GM12878 (cell line): ENCODE measurements around the gene RBSN. TPM values are rescaled to one million over a fixed set of nuclear protein-coding genes. Genes with fewer than 3 reads are reported as not detected.

Experiments
- ATAC-seq: fragments of 200-7000 bp; cut with Tn5 transposase; 3 replicates; pipeline ENCODE4 v1.9.1; 2020; ENCODE audit warnings: mild to moderate bottlenecking, moderate library complexity
- BruUV-seq: library from RNA; stranded (reverse); fragments of 400-500 nt; replicated peaks from 2 replicates; lab custom pipeline; 2021; lab: Mats Ljungman, UMichigan
- CTCF ChIA-PET: fragments of 300-600 bp; sonication (Branson Sonifier 250); formaldehyde crosslinking; extraction: SDS; loops from one replicate; lab custom pipeline; 2021; ENCODE audit warnings: inconsistent platforms; lab: Yijun Ruan, JAX
- POLR2A ChIA-PET: fragments of 350-600 bp; formaldehyde crosslinking; extraction: SDS; loops from one replicate; lab custom pipeline; 2021; ENCODE audit warnings: inconsistent platforms; lab: Charles Lee
- RAD21 ChIA-PET: fragments of 300-600 bp; sonication (Branson Sonifier 250); formaldehyde crosslinking; loops from one replicate; lab custom pipeline; 2023; ENCODE audit warnings: antibody characterized with exemption; ENCODE audit not compliant: unreplicated experiment; lab: Charles Lee
- SMC1A ChIA-PET: fragments of 300-600 bp; sonication (Branson Sonifier 250); formaldehyde crosslinking; loops from one replicate; lab custom pipeline; 2023; ENCODE audit not compliant: unreplicated experiment, uncharacterized antibody; lab: Charles Lee
- DNase-seq: peaks from one replicate; pipeline ENCODE4 v3.0.0-alpha.2; 2011; ENCODE audit warnings: low read depth, low spot score
- FAIRE-seq: peaks from 3 replicates; lab custom pipeline; 2011; peaks lifted over from hg19 to GRCh38; lab: Jason Lieb, UNC
- H2AFZ ChIP-seq: 2 replicates; pipeline ENCODE4 v1.6.0; 2011; ENCODE audit warnings: low read depth, low read length, control low read depth; ENCODE audit not compliant: control insufficient read depth
- H3K27ac ChIP-seq: 2 replicates; pipeline ENCODE4 v1.5.1; 2011; ENCODE audit warnings: control low read depth; ENCODE audit not compliant: control insufficient read depth, insufficient read depth
- H3K27me3 ChIP-seq, 2 experiments: replicated peaks in 1 of 2; 2 replicates each; pipeline versions ENCODE4 v1.6.0 to v1.6.1; 2011; ENCODE audit warnings: low read length in 1 of 2; ENCODE audit not compliant: control insufficient read depth in 2 of 2, insufficient read depth in 2 of 2
- H3K36me3 ChIP-seq, 2 experiments: 2 replicates each; pipeline ENCODE4 v1.5.1; 2011; ENCODE audit warnings: low read length in 1 of 2; ENCODE audit not compliant: control insufficient read depth in 2 of 2, insufficient read depth in 2 of 2
- H3K4me1 ChIP-seq: 2 replicates; pipeline ENCODE4 v1.6.1; 2011; ENCODE audit warnings: mild to moderate bottlenecking, low read length, moderate library complexity, mixed read lengths; ENCODE audit not compliant: control insufficient read depth, insufficient read depth
- H3K4me2 ChIP-seq: 2 replicates; pipeline ENCODE4 v1.6.0; 2011; ENCODE audit warnings: control low read depth; ENCODE audit not compliant: control insufficient read depth, insufficient read depth
- H3K4me3 ChIP-seq: fragments of 200-600 bp; sonication (generic); 2 replicates; pipeline ENCODE4 v1.5.1; 2016
- H3K79me2 ChIP-seq: 2 replicates; pipeline ENCODE4 v1.6.0; 2011; ENCODE audit warnings: low read length; ENCODE audit not compliant: control insufficient read depth, insufficient read depth
- H3K9ac ChIP-seq: 2 replicates; pipeline ENCODE4 v1.8.0; 2011; ENCODE audit warnings: low read length, control low read depth, mixed read lengths; ENCODE audit not compliant: control insufficient read depth, insufficient read depth
- H3K9me3 ChIP-seq: replicated peaks from 3 replicates; pipeline ENCODE4 v1.5.1; 2011; ENCODE audit warnings: mild to moderate bottlenecking, low read length; ENCODE audit not compliant: control insufficient read depth, insufficient read depth
- H4K20me1 ChIP-seq: 2 replicates; pipeline ENCODE4 v1.6.0; 2011; ENCODE audit not compliant: control insufficient read depth, insufficient read depth
- ATF7 ChIP-seq: fragments of 450-650 bp; IDR thresholded peaks from 2 replicates; pipeline ENCODE4 v1.6.1; 2016; ENCODE audit warnings: low read depth, mild to moderate bottlenecking
- DPF2 ChIP-seq: fragments of 450-650 bp; IDR thresholded peaks from 2 replicates; pipeline ENCODE4 v1.6.1; 2017; ENCODE audit warnings: mild to moderate bottlenecking
- IRF4 ChIP-seq: IDR thresholded peaks from 2 replicates; pipeline ENCODE4 v1.6.1; 2011; ENCODE audit warnings: low read depth, low read length
- NFIC ChIP-seq: IDR thresholded peaks from 2 replicates; pipeline ENCODE4 v1.6.1; 2012; ENCODE audit warnings: low read depth, mild to moderate bottlenecking, inconsistent platforms, low read length, moderate library complexity
- RB1 ChIP-seq: fragments of 450-650 bp; formaldehyde crosslinking; IDR thresholded peaks from 2 replicates; pipeline ENCODE4 v1.6.1; 2017; ENCODE audit warnings: mild to moderate bottlenecking, borderline replicate concordance
- SUPT20H ChIP-seq: IDR thresholded peaks from 2 replicates; pipeline ENCODE4 v1.6.1; 2011; ENCODE audit warnings: low read depth, mild to moderate bottlenecking, low read length, moderate library complexity, borderline replicate concordance; ENCODE audit not compliant: control insufficient read depth
- TARDBP ChIP-seq: IDR thresholded peaks from 2 replicates; pipeline ENCODE4 v1.6.1; 2016; ENCODE audit warnings: borderline replicate concordance
- TCF3 ChIP-seq: IDR thresholded peaks from 2 replicates; pipeline ENCODE4 v1.6.1; 2012; ENCODE audit warnings: low read depth, mild to moderate bottlenecking, low read length, borderline replicate concordance; ENCODE audit not compliant: insufficient read depth
- ZBED1 ChIP-seq: IDR thresholded peaks from 2 replicates; pipeline ENCODE4 v1.6.1; 2016; ENCODE audit warnings: borderline replicate concordance
- WGBS: methylation state at CpG from one replicate; pipeline ENCODE4 v1.1.6; 2016; ENCODE audit warnings: low lambda C conversion rate; ENCODE audit not compliant: insufficient replicate concordance, insufficient coverage; ENCODE audit errors: missing lambda C conversion rate; 5-methylcytosine and 5-hydroxymethylcytosine counted together
- in situ Hi-C: fragments of 300-500 bp; cut with MboI; formaldehyde crosslinking; loops from 9 replicates; pipeline ENCODE4 v1.14.3; 2018; ENCODE audit warnings: mixed read lengths
- intact Hi-C: fragments of 100-400 bp; cut with micrococcal nuclease; formaldehyde crosslinking; loops from one replicate; pipeline ENCODE4 v1.14.2; 2022; ENCODE audit not compliant: unreplicated experiment
- polyA plus RNA-seq, 11 experiments: library from polyadenylated mRNA; depleted of rRNA in 4 of 11; unstranded in 6 of 11; stranded (reverse) in 5 of 11; fragments of >200 nt; fragmentation: Nextera tagmentation in 4 of 11; fragmentation: Illumina TruSeq in 1 of 11; extraction: Ambion mirVana in 4 of 11; extraction: Trizol in 1 of 11; gene quantifications; 1 replicate in 1 of 11; 2 replicates in 10 of 11; pipeline versions ENCODE4 v1.2.1 to v1.2.3, GENCODE V29; 2011 to 2016; ENCODE audit warnings: inconsistent platforms in 2 of 11, missing spikeins in 2 of 11, low read depth in 1 of 11
- total RNA-seq, 4 experiments: library from RNA; depleted of rRNA in 3 of 4; stranded (reverse); fragments of >200 nt in 3 of 4; fragmentation: Illumina TruSeq in 1 of 4; extraction: Trizol in 1 of 4; gene quantifications; 2 replicates each; pipeline versions ENCODE4 v1.2.1 to v1.2.3, GENCODE V29; 2013 to 2021

Gene RBSN
- total and polyA plus RNA-seq, 10 of the 15 experiments (the other 5 are each of a cell fraction or from before 2014, with no cell fraction given) = 2.0 to 17.5 (median 10.5) TPM

DNA sequence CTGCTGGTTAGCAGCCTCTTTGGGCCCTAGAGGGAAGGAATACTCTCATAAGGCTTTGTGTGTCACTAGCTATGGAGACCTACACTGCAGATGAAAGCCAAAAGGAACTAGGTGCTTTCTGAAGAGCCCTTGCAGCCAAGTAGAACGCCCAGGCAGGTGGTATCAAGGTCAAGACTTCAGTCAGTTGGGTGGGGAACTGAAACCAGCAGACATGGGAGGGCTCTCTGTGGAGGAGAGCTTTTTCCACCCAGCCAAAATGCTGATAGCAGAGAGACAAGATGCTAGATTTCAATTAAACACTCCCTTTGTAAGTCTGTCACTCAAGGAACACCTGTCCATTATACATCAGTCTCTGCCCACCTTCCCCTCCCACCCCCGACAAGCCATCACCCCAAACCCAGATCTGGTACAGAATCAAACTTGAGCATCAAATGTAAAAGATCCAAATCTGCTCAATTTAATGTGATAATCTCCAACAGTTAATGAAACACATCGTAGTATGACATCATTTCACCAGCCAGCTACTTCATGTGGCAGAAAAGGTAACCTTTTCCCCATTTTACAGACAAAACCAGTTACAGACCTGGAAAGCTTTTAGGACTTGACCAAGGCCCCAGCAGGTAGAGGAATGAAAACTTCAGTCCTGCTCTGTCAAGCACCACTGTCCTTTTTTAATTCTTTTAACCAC, 48.4 kb downstream of the RBSN start (continued):
- TF ChIP-seq SUPT20H = no peak
- TF ChIP-seq TCF3 = peak; percentile 74; the same call in 1 of the 2 replicates
- TF ChIP-seq IRF4 = peak; percentile 97
- TF ChIP-seq ZBED1 = no peak
- TF ChIP-seq DPF2 = peak; percentile 93
- TF ChIP-seq NFIC = peak; percentile 46
- 0 out of 2 replicates have a peak, but pooled peaks have one; percentile 49 for TF ChIP-seq TARDBP

DNA sequence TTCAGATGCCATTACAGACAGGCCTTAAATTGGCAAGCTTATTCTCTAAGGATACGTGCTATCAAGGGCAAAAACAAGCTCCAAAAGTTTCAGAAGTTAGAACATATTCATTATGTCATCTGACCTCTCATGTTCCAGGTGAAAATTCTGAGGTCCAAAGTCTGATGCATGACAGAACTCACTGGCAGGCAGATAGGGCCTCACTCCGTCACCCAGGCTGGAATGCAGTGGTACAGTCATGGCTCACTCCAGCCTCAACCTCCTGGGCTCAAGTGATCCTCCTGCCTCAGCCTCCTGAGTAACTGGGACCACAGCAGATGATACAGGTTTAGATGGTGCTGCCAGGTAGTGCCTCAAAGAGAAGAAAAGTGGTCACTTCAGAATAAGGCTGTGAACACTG, 49.4 kb downstream of the RBSN start:
- WGBS = 98% methylated on average over 2 of the region's 2 CpGs
- in situ Hi-C loops = no loop called here
- Histone ChIP-seq H3K27me3 (no peaks in the 10 kb centered on the region), H3K9ac (no peak overlapping the region), H3K9me3 (no peaks in the 10 kb centered on the region; the same call in 2 of the 3 replicates), H2AFZ (no peak overlapping the region), H4K20me1 (no peaks in the 10 kb centered on the region), H3K27ac (peak overlapping the region; percentile 71; the same call in 1 of the 2 replicates), H3K79me2 (peaks cover 15% of the 10 kb centered on the region), H3K4me1 (peaks cover 40% of the 10 kb centered on the region), H3K4me2 (no peak overlapping the region), H3K4me3 (no peak overlapping the region), H3K36me3 (peaks cover 32 to 49% of the 10 kb centered on the region in 2 experiments)
- CTCF ChIA-PET = interaction anchor here (0.7 to 4.2 kb wide), 12 partner anchors 13 to 271 kb away, joined by 3 to 50 read pairs (median 6); partner anchors contain the start of gene MRPS25
- no TSS peak for BruUV-seq
- POLR2A ChIA-PET = interaction anchor here (4.7 kb wide), 1 partner anchor 15 kb away, joined by 30 read pairs; the partner anchor contains the start of gene MRPS25
- peak; percentile 35 for FAIRE-seq
- SMC1A ChIA-PET = interaction anchor here (1.1 to 3.5 kb wide), 7 partner anchors 10 to 335 kb away, joined by 3 to 22 read pairs (median 5); partner anchors contain the start of gene MRPS25
- intact Hi-C loops = no loop called here
- RAD21 ChIA-PET = interaction anchor here (0.8 to 3.3 kb wide), 6 partner anchors 15 to 268 kb away, joined by 3 to 30 read pairs (median 4); partner anchors contain the start of genes MRPS25 and NR2C2
- ATAC-seq = no peak
- TF ChIP-seq DPF2 (no peak), RB1 (no peak), ATF7 (no peak)
- no peak for DNase-seq
